ENCODE results near the gene PSME1.

GRCh38 chr14:24132061-24132685, 3.8 kb upstream of the PSME1 start:
- TF ChIP-seq POLR2AphosphoS5 (IDR thresholded peaks at IDR 0.05; ENCODE audit: borderline replicate concordance, low read depth, low read length): no peak
- TF ChIP-seq EZH2 (IDR thresholded peaks at IDR 0.05): no peak
- TF ChIP-seq FOXP2 (optimal IDR thresholded peaks at IDR 0.05; ENCODE audit: control extremely low read depth, extremely low read length, insufficient read depth): no peak

All from SK-N-MC (cell line).